ENCODE measurements around the gene SART3.

SART3 gene

GRCh38 chr12:108560752-108561719 is at the start of gene SART3:
TSS of gene SART3 (minus strand) at chr12:108561173. CDS start at chr12:108561154, 19 bp downstream.
- TF ChIP-seq CTCF (IDR thresholded peaks at IDR 0.05; ENCODE audit: extremely low read depth, missing control alignments) = no peak
- peak; percentile 79 for DNase-seq (ENCODE audit: low spot score)

- TF ChIP-seq CTCF (IDR thresholded peaks at IDR 0.05; ENCODE audit: extremely low read depth, missing control alignments) = no peak
- DNase-seq (ENCODE audit: low spot score) = no peak
Measured at GRCh38 chr12:108610336-108610815, 49.4 kb upstream of the SART3 start.

- no peak for TF ChIP-seq CTCF (IDR thresholded peaks at IDR 0.05; ENCODE audit: extremely low read depth, missing control alignments)
- no peak for DNase-seq (ENCODE audit: low spot score)
Measured at GRCh38 chr12:108609537-108610335, 48.8 kb upstream of the SART3 start.

GRCh38 chr12:108608616-108609015 is 47.6 kb upstream of the SART3 start:
- no peak for DNase-seq (ENCODE audit: low spot score)
- TF ChIP-seq CTCF (IDR thresholded peaks at IDR 0.05; ENCODE audit: extremely low read depth, missing control alignments) = no peak

GRCh38 chr12:108607981-108608600 is 47.1 kb upstream of the SART3 start:
- TF ChIP-seq CTCF (IDR thresholded peaks at IDR 0.05; ENCODE audit: extremely low read depth, missing control alignments) = no peak
- no peak for DNase-seq (ENCODE audit: low spot score)

GRCh38 chr12:108606492-108606891 is 45.5 kb upstream of the SART3 start:
- TF ChIP-seq CTCF (IDR thresholded peaks at IDR 0.05; ENCODE audit: extremely low read depth, missing control alignments) = no peak
- no peak for DNase-seq (ENCODE audit: low spot score)

All from GM20000 (cell line).